ENCODE data around the gene MRM2. TPM values are rescaled to one million over a fixed set of nuclear protein-coding genes. Genes with fewer than 3 reads are reported as not detected.

Gene MRM2
- total RNA-seq, 4 donors from 2014 or later: 8.1 to 19.0 (median 13.0) TPM

- no peaks in the 10 kb centered on the region for H3K4me1 ChIP-seq
- H3K27me3 ChIP-seq: no peaks in the 10 kb centered on the region
- no peak overlapping the region for H3K4me3 ChIP-seq
- H3K9me3 ChIP-seq: peaks cover 0 to 6% (median 0%) of the 10 kb centered on the region in 4 donors
- H3K27ac ChIP-seq: no peak overlapping the region
- no peak for DNase-seq
- TF ChIP-seq CTCF (IDR thresholded peaks at IDR 0.05) (no peak), POLR2A (IDR thresholded peaks at IDR 0.05) (no peak)
- H3K36me3 ChIP-seq: no peaks in the 10 kb centered on the region
These were observed 49.0 kb downstream of the MRM2 start for GRCh38 chr7:2192831-2193534.

- Histone ChIP-seq H3K27me3 (no peaks in the 10 kb centered on the region), H3K9me3 (peaks cover 0 to 6% (median 0%) of the 10 kb centered on the region in 4 donors), H3K4me3 (no peak overlapping the region), H3K36me3 (no peaks in the 10 kb centered on the region), H3K4me1 (no peaks in the 10 kb centered on the region), H3K27ac (no peak overlapping the region)
- DNase-seq: no peak
- TF ChIP-seq CTCF (IDR thresholded peaks at IDR 0.05): no peak
- TF ChIP-seq POLR2A (IDR thresholded peaks at IDR 0.05): no peak
These were observed 51.0 kb downstream of the MRM2 start for GRCh38 chr7:2191016-2191415.

- Histone ChIP-seq H3K36me3 (no peaks in the 10 kb centered on the region), H3K4me1 (no peaks in the 10 kb centered on the region), H3K27me3 (no peaks in the 10 kb centered on the region), H3K9me3 (peaks cover 0 to 4% (median 0%) of the 10 kb centered on the region in 4 donors), H3K27ac (no peak overlapping the region), H3K4me3 (no peak overlapping the region)
- DNase-seq: no peak
- TF ChIP-seq CTCF (IDR thresholded peaks at IDR 0.05) (no peak), POLR2A (IDR thresholded peaks at IDR 0.05) (no peak)
These were observed 51.5 kb downstream of the MRM2 start for GRCh38 chr7:2190531-2190930.

- TF ChIP-seq POLR2A (IDR thresholded peaks at IDR 0.05) (no peak), CTCF (IDR thresholded peaks at IDR 0.05) (no peak)
- Histone ChIP-seq H3K9me3 (no peaks in the 10 kb centered on the region), H3K36me3 (no peaks in the 10 kb centered on the region), H3K27me3 (no peaks in the 10 kb centered on the region), H3K4me1 (no peaks in the 10 kb centered on the region), H3K27ac (no peak overlapping the region), H3K4me3 (no peak overlapping the region)
- DNase-seq: no peak
These were observed 55.8 kb downstream of the MRM2 start for GRCh38 chr7:2186166-2186565.

- H3K36me3 ChIP-seq: no peaks in the 10 kb centered on the region
- no peaks in the 10 kb centered on the region for H3K27me3 ChIP-seq
- TF ChIP-seq POLR2A (IDR thresholded peaks at IDR 0.05): no peak
- no peak for TF ChIP-seq CTCF (IDR thresholded peaks at IDR 0.05)
- no peaks in the 10 kb centered on the region for H3K9me3 ChIP-seq
- H3K4me3 ChIP-seq: no peak overlapping the region
- DNase-seq: no peak
- no peaks in the 10 kb centered on the region for H3K4me1 ChIP-seq
- no peak overlapping the region for H3K27ac ChIP-seq
These were observed 56.3 kb downstream of the MRM2 start for GRCh38 chr7:2185715-2186114.

Other genes with a start within 250 kb of the MRM2 start
- 100 to 1,000 TPM in 1 of 4 donors, 10 to 100 TPM in 3; 43.9 to 417 (median 59.1) TPM for gene MAD1L1, start 9.3 kb downstream of the MRM2 start, total RNA-seq
- 10 to 100 TPM in 2 of 4 donors, 1 to 10 TPM in 2; 3.2 to 75.1 (median 11.6) TPM for gene NUDT1, start within 50 bp of the MRM2 start, total RNA-seq
- gene SNX8, start 72.2 kb upstream of the MRM2 start, total RNA-seq: 10 to 100 TPM; 10.5 to 38.8 (median 19.2) TPM
- gene EIF3B, start 112.6 kb upstream of the MRM2 start, total RNA-seq: 100 to 1,000 TPM in 2 of 4 donors, 10 to 100 TPM in 2; 75.3 to 156 (median 97.4) TPM
- gene CHST12, start 161.4 kb upstream of the MRM2 start, total RNA-seq: 10 to 100 TPM in 3 of 4 donors, 1 to 10 TPM in 1; 6.0 to 17.3 (median 13.1) TPM
- not detected for gene GRIFIN, start 234.2 kb upstream of the MRM2 start, total RNA-seq

Measured in Peyer's patch (tissue), 4 donors.